HL-60 (cell line): ENCODE results near the gene CBX5.

ENCODE experiments used
- POLR2AphosphoS5 ChIP-seq: IDR thresholded peaks from 2 replicates; pipeline ENCODE4 v1.6.1; 2012; ENCODE audit warnings: low read depth
- TF ChIP-seq, protein P1 (sequence below): IDR thresholded peaks from one replicate; pipeline ENCODE4 v1.5.1; 2011; ENCODE audit warnings: low read length, control low read depth, inconsistent platforms; ENCODE audit not compliant: insufficient read depth
- TF ChIP-seq, protein P2 (sequence below): IDR thresholded peaks from 2 replicates; pipeline ENCODE4 v1.6.1; 2012; ENCODE audit warnings: low read depth; ENCODE audit not compliant: insufficient replicate concordance

DNA sequence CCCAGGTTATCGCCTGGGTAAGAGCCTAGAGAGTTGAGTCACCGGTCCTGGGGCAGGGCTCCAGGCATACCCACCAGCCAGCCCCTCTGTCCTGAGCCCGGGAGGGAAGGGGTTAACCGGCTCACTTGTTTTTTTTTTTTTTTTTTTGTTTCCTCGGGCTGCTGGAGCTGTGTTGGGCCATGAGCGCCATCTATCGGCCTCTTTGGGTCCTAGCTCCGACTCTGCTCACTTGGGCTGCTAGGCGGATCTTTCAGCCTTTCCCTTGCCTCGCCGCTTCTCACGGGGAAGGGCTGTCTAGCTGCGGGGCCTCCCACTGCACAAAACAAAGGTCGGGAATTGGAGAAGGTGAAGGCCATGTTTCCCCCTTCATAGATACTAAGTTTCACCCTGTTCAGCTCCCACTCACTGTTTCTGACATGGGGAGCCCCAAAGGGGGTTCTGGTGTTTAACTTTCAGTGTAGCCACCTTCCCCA lies 88.3 kb downstream of the CBX5 start:
- TF ChIP-seq POLR2AphosphoS5: no peak
- TF ChIP-seq, protein P1, sequence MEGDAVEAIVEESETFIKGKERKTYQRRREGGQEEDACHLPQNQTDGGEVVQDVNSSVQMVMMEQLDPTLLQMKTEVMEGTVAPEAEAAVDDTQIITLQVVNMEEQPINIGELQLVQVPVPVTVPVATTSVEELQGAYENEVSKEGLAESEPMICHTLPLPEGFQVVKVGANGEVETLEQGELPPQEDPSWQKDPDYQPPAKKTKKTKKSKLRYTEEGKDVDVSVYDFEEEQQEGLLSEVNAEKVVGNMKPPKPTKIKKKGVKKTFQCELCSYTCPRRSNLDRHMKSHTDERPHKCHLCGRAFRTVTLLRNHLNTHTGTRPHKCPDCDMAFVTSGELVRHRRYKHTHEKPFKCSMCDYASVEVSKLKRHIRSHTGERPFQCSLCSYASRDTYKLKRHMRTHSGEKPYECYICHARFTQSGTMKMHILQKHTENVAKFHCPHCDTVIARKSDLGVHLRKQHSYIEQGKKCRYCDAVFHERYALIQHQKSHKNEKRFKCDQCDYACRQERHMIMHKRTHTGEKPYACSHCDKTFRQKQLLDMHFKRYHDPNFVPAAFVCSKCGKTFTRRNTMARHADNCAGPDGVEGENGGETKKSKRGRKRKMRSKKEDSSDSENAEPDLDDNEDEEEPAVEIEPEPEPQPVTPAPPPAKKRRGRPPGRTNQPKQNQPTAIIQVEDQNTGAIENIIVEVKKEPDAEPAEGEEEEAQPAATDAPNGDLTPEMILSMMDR: peak; percentile 74
- TF ChIP-seq, protein P2, sequence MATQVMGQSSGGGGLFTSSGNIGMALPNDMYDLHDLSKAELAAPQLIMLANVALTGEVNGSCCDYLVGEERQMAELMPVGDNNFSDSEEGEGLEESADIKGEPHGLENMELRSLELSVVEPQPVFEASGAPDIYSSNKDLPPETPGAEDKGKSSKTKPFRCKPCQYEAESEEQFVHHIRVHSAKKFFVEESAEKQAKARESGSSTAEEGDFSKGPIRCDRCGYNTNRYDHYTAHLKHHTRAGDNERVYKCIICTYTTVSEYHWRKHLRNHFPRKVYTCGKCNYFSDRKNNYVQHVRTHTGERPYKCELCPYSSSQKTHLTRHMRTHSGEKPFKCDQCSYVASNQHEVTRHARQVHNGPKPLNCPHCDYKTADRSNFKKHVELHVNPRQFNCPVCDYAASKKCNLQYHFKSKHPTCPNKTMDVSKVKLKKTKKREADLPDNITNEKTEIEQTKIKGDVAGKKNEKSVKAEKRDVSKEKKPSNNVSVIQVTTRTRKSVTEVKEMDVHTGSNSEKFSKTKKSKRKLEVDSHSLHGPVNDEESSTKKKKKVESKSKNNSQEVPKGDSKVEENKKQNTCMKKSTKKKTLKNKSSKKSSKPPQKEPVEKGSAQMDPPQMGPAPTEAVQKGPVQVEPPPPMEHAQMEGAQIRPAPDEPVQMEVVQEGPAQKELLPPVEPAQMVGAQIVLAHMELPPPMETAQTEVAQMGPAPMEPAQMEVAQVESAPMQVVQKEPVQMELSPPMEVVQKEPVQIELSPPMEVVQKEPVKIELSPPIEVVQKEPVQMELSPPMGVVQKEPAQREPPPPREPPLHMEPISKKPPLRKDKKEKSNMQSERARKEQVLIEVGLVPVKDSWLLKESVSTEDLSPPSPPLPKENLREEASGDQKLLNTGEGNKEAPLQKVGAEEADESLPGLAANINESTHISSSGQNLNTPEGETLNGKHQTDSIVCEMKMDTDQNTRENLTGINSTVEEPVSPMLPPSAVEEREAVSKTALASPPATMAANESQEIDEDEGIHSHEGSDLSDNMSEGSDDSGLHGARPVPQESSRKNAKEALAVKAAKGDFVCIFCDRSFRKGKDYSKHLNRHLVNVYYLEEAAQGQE: no peak
